ENCODE data around the gene TRAF4.
"Not testable (repeated sequence)": the region's sequence is repeated elsewhere in the genome, so short reads cannot be mapped to it uniquely, and the experiment has no call there.

Gene TRAF4

GRCh38 chr17:28774206-28774605 is 30.4 kb downstream of the TRAF4 start:
- DNase-seq (ENCODE audit: extremely low read depth, insufficient read length) = no peak

DNA sequence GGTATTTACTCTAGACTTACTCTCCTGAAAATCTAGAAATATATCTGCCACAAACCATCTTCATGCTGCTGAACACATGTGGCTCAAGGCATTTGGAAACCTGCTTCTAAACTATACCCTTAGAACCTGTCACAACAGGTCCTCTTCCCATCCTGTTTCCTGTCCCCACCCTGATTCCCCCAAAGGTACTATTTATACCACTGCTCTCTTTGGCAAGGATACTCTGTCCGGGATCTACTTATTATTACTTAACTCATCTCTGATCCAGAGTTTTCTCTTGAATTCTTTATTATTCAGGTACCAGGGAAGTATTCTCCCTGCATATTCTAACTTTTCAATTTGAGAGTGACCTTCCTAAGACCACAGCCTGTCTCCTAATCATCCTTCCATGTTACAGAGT is 33.4 kb downstream of the TRAF4 start:
- TF ChIP-seq, protein P1, sequence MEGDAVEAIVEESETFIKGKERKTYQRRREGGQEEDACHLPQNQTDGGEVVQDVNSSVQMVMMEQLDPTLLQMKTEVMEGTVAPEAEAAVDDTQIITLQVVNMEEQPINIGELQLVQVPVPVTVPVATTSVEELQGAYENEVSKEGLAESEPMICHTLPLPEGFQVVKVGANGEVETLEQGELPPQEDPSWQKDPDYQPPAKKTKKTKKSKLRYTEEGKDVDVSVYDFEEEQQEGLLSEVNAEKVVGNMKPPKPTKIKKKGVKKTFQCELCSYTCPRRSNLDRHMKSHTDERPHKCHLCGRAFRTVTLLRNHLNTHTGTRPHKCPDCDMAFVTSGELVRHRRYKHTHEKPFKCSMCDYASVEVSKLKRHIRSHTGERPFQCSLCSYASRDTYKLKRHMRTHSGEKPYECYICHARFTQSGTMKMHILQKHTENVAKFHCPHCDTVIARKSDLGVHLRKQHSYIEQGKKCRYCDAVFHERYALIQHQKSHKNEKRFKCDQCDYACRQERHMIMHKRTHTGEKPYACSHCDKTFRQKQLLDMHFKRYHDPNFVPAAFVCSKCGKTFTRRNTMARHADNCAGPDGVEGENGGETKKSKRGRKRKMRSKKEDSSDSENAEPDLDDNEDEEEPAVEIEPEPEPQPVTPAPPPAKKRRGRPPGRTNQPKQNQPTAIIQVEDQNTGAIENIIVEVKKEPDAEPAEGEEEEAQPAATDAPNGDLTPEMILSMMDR (IDR thresholded peaks at IDR 0.05; ENCODE audit: insufficient read depth, low read length, poor library complexity, severe bottlenecking) = no peak
- no peak for DNase-seq (ENCODE audit: extremely low read depth, insufficient read length)
- H3K36me3 ChIP-seq (ENCODE audit: control insufficient read depth, insufficient read depth, low read length) = no peaks in the 10 kb centered on the region; the same call in 1 of the 2 replicates
- no peak overlapping the region for H3K4me3 ChIP-seq (replicated peaks; ENCODE audit: low read depth, low read length)
- H3K27me3 ChIP-seq (replicated peaks; ENCODE audit: control insufficient read depth, insufficient read depth, low read length) = no peaks in the 10 kb centered on the region

More at GRCh38 chr17:28774206-28774605, 30.4 kb downstream of the TRAF4 start:
- TF ChIP-seq, protein P1 (IDR thresholded peaks at IDR 0.05; ENCODE audit: insufficient read depth, low read length, poor library complexity, severe bottlenecking) = no peak
- Histone ChIP-seq H3K27me3 (replicated peaks; ENCODE audit: control insufficient read depth, insufficient read depth, low read length) (no peaks in the 10 kb centered on the region), H3K36me3 (ENCODE audit: control insufficient read depth, insufficient read depth, low read length) (no peaks in the 10 kb centered on the region; the same call in 1 of the 2 replicates), H3K4me3 (replicated peaks; ENCODE audit: low read depth, low read length) (no peak overlapping the region)

DNA sequence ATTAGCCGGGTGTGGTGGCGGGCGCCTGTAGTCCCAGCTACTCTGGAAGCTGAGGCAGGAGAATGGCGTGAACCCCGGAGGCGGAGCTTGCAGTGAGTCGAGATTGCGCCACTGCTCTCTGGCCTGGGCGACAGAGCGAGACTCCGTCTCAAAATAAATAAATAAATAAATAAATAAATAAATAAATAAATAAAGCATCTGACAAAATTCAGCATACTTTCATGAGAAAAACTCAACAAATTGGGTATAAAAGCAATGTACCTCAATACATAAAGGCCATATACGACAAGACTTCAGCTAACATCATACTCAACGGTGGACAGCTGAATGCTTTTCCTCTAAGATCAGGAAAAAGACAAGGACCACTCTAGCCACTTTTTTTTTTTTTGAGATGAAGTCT is 35.8 kb downstream of the TRAF4 start:
- not testable (repeated sequence) for H3K36me3 ChIP-seq (ENCODE audit: control insufficient read depth, insufficient read depth, low read length); H3K4me3 ChIP-seq (replicated peaks; ENCODE audit: low read depth, low read length); DNase-seq (ENCODE audit: extremely low read depth, insufficient read length); H3K27me3 ChIP-seq (replicated peaks; ENCODE audit: control insufficient read depth, insufficient read depth, low read length)

DNA sequence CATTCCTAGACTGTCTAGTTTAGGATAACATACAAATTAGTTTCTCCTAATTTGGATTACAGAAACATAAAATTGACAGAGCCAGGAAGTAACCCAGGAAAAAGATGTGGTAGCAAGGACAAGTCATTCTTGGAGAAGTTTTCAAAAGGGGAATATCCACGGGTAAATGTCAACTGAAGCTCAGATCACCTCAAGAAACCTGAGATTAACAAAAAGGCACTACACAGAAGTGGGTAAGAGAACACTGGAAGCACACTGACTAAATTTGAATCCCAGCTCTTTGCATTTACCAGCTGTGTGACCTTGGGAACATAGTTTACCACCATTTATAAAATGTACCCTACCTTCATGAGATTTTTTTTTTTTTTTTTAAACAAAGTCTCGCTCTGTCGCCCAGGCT is 39.4 kb downstream of the TRAF4 start:
- H3K36me3 ChIP-seq (ENCODE audit: control insufficient read depth, insufficient read depth, low read length) = no peaks in the 10 kb centered on the region; the same call in 1 of the 2 replicates
- no peak for DNase-seq (ENCODE audit: extremely low read depth, insufficient read length)

DNA sequence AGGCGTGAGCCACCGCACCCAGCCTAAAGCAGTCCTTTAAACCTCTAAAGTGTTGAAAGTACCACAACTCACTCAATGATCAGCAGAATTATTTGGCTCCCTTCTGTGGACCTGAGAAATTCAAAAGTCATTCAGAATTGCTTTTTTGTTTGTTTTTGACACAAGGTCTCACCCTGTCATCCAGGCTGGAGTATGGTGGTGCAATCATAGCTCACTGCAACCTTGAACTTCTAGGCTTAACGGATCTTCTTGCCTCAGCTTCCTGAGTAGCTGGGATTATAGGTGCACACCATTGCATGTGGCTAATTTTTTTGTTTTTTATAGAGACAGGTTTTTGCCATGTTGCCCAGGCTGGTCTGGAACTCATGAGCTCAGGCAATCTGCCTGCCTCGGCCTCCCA is 44.3 kb downstream of the TRAF4 start:
- H3K4me3 ChIP-seq (replicated peaks; ENCODE audit: low read depth, low read length) = no peak overlapping the region
- TF ChIP-seq, protein P1 (IDR thresholded peaks at IDR 0.05; ENCODE audit: insufficient read depth, low read length, poor library complexity, severe bottlenecking) = no peak

More for the DNA sequence above, 39.4 kb downstream of the TRAF4 start:
- Histone ChIP-seq H3K27me3 (replicated peaks; ENCODE audit: control insufficient read depth, insufficient read depth, low read length) (no peaks in the 10 kb centered on the region), H3K4me3 (replicated peaks; ENCODE audit: low read depth, low read length) (no peak overlapping the region)
- TF ChIP-seq, protein P1 (IDR thresholded peaks at IDR 0.05; ENCODE audit: insufficient read depth, low read length, poor library complexity, severe bottlenecking) = no peak

DNA sequence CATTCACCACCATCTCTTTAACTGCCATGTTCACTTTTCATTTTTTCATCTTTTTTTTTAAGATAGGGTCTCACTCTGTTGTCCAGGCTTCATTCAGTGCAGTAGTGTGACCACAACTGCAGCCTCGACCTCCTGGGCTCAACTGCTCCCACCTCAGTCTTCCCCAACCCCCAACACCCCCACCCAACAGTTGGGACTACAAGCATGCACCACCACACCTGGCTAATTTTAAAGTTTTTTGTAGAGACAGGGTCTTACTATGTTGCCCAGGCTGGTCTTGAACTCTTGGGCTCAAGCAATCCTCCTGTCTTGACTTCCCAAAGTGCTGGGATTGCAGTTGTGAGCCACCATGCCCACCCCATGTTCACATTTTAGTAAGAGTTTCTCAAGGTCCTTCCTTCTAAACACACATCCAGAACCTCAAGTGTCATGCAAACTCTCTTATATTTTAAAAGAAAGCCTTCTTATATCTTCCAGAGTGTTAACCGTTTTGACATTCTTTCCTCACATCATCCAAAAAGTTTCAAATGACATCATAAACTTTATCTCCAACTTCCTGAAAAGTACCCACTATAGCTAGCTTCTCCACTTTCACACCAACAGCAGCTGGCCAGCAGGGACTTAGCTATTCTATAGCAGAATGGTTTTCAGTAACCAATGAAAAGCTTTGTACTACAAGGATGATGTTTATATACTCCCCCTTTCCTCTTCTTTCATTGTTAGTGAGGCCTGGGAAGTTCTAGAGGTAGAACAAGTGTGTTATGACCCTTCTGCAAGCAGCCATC is 49.3 kb downstream of the TRAF4 start:
- Histone ChIP-seq H3K36me3 (ENCODE audit: control insufficient read depth, insufficient read depth, low read length) (no peaks in the 10 kb centered on the region; the same call in 1 of the 2 replicates), H3K27me3 (replicated peaks; ENCODE audit: control insufficient read depth, insufficient read depth, low read length) (no peaks in the 10 kb centered on the region), H3K4me3 (replicated peaks; ENCODE audit: low read depth, low read length) (no peak overlapping the region)
- TF ChIP-seq, protein P1 (IDR thresholded peaks at IDR 0.05; ENCODE audit: insufficient read depth, low read length, poor library complexity, severe bottlenecking) = no peak
- DNase-seq (ENCODE audit: extremely low read depth, insufficient read length) = no peak

More for the DNA sequence above, 44.3 kb downstream of the TRAF4 start:
- Histone ChIP-seq H3K27me3 (replicated peaks; ENCODE audit: control insufficient read depth, insufficient read depth, low read length) (no peaks in the 10 kb centered on the region), H3K36me3 (ENCODE audit: control insufficient read depth, insufficient read depth, low read length) (no peaks in the 10 kb centered on the region; the same call in 1 of the 2 replicates)
- no peak for DNase-seq (ENCODE audit: extremely low read depth, insufficient read length)

DNA sequence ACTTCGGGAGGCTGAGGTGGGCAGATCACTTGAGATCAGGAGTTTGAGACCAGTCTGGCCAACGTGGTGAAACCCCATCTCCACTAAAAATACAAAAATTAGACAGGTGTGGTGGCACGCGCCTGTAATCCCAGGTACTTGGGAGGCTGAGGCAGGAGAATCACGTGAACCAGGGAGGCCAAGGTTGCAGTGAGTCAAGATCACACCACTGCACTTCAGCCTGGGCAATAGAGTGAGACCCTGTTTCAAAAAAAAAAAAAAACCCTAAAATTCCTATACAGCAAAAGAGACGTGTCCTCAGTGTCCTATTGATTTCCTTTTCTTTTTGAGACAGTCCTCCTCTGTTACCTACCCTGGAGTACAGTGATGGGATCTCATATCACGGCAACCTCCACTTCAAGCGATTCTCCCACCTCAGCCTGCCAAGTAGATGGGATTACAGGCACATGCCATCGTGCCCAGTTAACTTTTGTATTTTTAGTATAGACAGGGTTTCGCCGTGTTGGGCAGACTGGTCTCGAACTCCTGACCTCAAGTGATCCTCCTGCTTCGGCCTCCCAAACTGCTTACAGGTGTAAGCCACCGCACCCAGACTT is 51.1 kb downstream of the TRAF4 start:
- H3K36me3 ChIP-seq (ENCODE audit: control insufficient read depth, insufficient read depth, low read length); H3K4me3 ChIP-seq (replicated peaks; ENCODE audit: low read depth, low read length); DNase-seq (ENCODE audit: extremely low read depth, insufficient read length); H3K27me3 ChIP-seq (replicated peaks; ENCODE audit: control insufficient read depth, insufficient read depth, low read length): not testable (repeated sequence)

All from GM06990 (cell line).